ENCODE measurements around the gene ZNF774. TPM values are rescaled to one million over a fixed set of nuclear protein-coding genes. Genes with fewer than 3 reads are reported as not detected.
"Not testable (repeated sequence)": the region's sequence is repeated elsewhere in the genome, so short reads cannot be mapped to it uniquely, and the experiment has no call there.

The ZNF774 gene
- total RNA-seq, 1 donor from 2014 or later = 4.9 TPM

DNA sequence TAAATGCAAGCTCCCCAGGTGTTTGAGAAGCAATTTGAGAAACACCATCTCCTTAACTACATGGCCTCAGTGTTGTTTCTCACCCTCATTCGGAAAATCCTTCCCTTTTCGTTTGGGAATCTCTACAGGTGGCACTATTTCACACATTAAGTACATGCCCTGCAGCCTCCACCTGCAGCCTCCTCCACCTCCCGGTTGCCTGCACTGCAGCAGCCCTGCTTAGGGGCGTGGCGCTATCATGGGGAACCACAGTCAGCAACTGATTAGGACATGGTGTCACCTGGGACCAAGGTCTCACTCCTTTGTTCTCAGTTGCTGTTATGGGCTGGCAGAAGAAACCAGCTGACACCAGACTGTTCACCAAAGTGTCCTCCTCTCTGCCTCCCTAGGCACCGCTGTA lies 11.7 kb upstream of the ZNF774 start:
- DNase-seq = no peak
- intact Hi-C loops (cut with micrococcal nuclease) = no loop called here
- no peak for ATAC-seq

GRCh38 chr15:90343302-90343790 lies 8.7 kb upstream of the ZNF774 start:
- intact Hi-C loops (cut with micrococcal nuclease) = no loop called here
- ATAC-seq (peak; percentile 29), DNase-seq (no peak)

DNA sequence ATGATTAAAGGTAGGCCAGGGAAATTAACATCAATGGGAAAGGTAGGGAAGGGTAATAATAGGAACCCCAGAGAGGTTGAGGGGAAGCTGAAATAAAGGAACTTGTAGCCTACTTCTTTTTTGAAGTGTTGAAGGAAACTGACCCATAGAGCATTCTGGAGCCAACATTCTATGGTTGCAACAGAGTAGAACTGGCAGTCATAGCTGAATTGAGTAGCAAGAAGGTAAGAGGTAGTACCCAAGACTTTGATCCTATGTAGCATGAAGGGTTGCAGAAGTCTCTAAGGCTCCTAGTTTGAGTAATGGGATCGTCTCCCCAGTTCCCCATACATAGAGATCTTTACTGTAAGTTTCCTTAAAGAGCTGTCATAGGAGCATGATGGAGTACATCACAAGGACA lies 7.4 kb upstream of the ZNF774 start:
- DNase-seq = no peak
- intact Hi-C loops (cut with micrococcal nuclease) = no loop called here
- no peak for ATAC-seq

- no peak for DNase-seq
- intact Hi-C loops (cut with micrococcal nuclease) = no loop called here
- ATAC-seq = peak; percentile 31
Measured at GRCh38 chr15:90345857-90346256, 6.2 kb upstream of the ZNF774 start.

DNA sequence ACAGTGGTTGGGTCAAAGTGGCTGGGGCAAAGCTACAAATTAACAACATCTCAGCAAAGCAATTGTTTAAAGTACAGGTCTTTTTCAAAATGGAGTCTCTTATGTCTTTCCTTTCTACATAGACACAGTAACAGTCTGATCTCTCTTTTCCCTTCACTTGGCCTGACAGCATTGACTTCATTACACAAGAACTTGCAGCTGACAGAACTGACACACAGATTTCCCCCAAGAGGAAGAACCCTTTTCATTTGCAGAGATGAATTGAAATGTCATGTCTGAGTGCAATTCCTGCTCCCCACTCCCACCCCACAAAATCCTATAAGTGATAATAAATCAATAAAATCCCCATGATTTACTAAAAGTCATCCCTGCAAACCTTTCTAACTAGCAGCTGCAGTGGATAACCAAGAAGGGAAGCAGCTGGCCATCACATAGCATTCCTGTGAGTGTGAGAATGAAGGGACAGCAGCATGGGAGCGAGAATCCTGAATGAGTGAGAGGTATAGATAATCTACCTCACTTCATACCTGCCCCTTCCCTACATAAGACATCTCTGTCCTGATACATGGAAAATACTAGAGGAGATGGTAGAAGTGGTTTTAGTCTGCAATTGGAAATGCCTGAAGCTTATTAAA lies 4.5 kb upstream of the ZNF774 start:
- DNase-seq; ATAC-seq; intact Hi-C loops (cut with micrococcal nuclease): not testable (repeated sequence)

DNA sequence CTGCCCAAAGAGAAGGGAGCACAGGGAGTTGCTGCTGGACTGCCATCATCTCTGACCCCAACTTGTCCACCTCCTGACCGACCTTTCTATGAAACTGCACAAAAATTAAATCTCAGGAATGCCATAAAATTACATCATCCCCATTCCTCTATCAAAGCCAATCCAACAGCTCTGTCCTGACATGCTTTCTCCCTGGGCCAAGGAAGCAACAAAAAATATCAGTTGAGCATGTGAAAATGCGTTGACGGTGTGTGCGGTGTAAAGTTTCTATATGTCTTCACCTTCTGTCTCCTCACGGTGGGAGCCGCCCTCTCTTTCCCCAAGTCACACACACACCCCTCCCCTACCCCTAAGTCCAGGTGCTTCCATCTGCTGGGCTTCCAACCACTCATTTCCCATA lies 3.6 kb upstream of the ZNF774 start:
- no peak for DNase-seq
- intact Hi-C loops (cut with micrococcal nuclease) = no loop called here
- ATAC-seq = no peak

GRCh38 chr15:90349072-90349471 lies 3.0 kb upstream of the ZNF774 start:
- intact Hi-C loops (cut with micrococcal nuclease) = no loop called here
- ATAC-seq = no peak
- no peak for DNase-seq

GRCh38 chr15:90349821-90350220 lies 2.3 kb upstream of the ZNF774 start:
- DNase-seq (no peak), ATAC-seq (no peak)
- intact Hi-C loops (cut with micrococcal nuclease) = no loop called here

- peak; percentile 21 for ATAC-seq
- intact Hi-C loops (cut with micrococcal nuclease) = no loop called here
- DNase-seq = peak; percentile 46
Measured at GRCh38 chr15:90351479-90352106, 491 bp upstream of the ZNF774 start.

DNA sequence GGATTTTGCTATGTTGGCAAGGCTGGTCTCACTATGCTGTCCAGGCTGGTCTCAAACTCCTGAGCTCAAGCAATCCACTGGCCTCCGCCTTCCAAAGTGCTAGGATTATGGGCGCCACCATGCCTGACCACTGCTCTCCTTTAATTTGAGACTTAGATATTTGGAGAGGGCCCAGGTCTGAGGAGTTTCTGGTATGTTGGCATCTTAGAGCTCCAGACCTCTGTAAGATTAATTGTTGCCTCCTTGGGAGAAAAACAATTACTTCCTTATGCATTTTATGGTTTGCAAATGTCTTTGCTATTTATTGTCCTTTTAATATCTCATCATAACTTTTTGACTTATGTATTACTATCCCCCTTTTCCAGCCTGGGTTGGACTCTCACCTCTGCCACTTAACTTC lies 2.9 kb downstream of the ZNF774 start:
- DNase-seq (no peak), ATAC-seq (no peak)
- intact Hi-C loops (cut with micrococcal nuclease) = no loop called here

- DNase-seq (no peak), ATAC-seq (no peak)
- intact Hi-C loops (cut with micrococcal nuclease) = no loop called here
Measured at GRCh38 chr15:90358124-90359033, 6.3 kb downstream of the ZNF774 start.

DNA sequence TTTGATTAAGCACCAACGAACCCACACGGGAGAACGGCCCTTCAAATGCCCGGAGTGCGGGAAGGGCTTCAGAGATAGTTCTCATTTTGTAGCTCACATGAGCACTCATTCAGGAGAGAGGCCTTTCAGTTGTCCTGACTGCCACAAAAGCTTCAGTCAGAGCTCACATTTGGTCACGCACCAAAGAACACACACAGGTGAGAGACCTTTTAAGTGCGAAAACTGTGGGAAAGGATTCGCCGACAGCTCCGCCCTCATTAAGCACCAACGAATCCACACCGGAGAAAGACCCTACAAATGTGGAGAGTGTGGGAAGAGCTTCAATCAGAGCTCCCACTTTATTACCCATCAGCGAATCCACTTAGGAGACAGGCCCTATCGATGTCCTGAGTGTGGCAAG lies 8.7 kb downstream of the ZNF774 start:
- no peak for DNase-seq
- intact Hi-C loops (cut with micrococcal nuclease) = loop anchor here (5.0 kb wide), 1 partner anchor 122 kb away; no protein-coding TSS in a partner anchor
- no peak for ATAC-seq

DNA sequence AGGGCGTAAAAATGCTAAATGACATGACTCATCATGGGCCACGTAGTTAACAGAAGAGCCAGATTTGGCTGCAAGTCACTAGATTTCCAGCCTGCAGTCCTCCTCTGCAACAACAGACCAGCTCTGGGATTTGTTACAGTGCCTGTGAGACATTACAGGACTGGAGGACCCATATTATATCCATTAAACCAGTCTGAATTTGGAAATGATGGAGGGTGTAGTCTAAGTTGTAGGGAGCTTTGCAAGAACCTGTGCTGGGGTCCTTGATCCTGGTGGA lies 10.8 kb downstream of the ZNF774 start:
- ATAC-seq (peak; percentile 73), DNase-seq (no peak)
- intact Hi-C loops (cut with micrococcal nuclease) = loop anchor here (5.0 kb wide), 1 partner anchor 119 kb away; no protein-coding TSS in a partner anchor

DNA sequence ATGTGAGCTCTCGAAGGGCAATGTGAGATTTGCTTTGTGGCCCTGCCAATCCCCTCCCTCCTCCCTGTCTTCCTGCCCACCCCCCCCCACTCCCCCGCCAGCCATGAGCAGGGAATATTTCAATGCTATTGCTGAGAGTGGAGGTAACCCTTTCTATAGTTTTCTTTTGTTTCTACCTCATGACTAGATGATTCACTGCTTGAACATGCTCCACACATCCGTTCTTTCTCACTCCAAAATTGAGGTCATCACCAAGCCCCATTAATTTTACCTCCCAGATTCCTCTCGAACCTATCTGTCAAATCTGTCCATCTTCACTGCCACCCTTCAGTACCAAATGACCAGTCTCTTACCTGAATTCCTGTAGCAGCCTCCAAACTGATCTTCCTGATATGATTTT lies 12.2 kb downstream of the ZNF774 start:
- intact Hi-C loops (cut with micrococcal nuclease) = loop anchor here (5.0 kb wide), 1 partner anchor 118 kb away; no protein-coding TSS in a partner anchor
- no peak for ATAC-seq
- DNase-seq = no peak

DNA sequence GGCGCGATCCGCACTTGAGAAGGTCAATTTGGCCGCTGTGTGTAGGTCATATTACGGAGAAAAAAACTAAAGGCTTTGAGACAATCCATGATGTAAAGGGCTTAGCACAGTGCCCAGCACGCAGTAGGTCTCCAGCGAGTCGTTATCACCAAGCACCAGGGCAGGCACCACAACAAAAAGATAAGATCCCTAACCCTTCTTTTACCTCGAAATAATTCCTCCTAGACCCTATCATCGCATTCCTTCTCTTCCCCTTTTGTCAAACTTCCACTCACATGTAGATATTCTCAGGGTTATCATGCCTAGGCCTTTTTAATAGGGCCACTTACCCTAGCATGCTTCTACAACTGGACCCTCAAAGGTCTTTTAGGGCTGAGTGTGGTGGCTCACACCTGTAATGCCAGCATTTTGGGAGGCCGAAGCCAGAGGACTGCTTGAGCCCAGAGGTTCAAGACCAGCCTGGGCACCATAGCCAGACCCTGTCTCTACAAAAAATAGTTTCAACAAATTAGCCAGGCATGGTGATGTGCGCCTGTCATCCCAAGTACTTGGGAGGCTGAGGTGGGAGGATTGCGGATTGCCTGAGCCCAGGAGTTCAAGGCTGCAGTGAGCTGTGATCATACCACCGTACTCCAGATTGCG lies 13.5 kb downstream of the ZNF774 start:
- DNase-seq = no peak
- ATAC-seq = no peak
- intact Hi-C loops (cut with micrococcal nuclease) = no loop called here

GRCh38 chr15:90367576-90367975 lies 15.5 kb downstream of the ZNF774 start:
- intact Hi-C loops (cut with micrococcal nuclease) = no loop called here
- ATAC-seq (peak; percentile 57), DNase-seq (no peak)

GRCh38 chr15:90375071-90375470 lies 23.0 kb downstream of the ZNF774 start:
- no peak for DNase-seq
- no peak for ATAC-seq
- intact Hi-C loops (cut with micrococcal nuclease) = no loop called here

- peak; percentile 58 for ATAC-seq
- DNase-seq = no peak
- intact Hi-C loops (cut with micrococcal nuclease) = no loop called here
Measured at GRCh38 chr15:90376789-90377188, 24.7 kb downstream of the ZNF774 start.

GRCh38 chr15:90379263-90379662 lies 27.2 kb downstream of the ZNF774 start:
- intact Hi-C loops (cut with micrococcal nuclease) = no loop called here
- ATAC-seq = no peak
- no peak for DNase-seq

DNA sequence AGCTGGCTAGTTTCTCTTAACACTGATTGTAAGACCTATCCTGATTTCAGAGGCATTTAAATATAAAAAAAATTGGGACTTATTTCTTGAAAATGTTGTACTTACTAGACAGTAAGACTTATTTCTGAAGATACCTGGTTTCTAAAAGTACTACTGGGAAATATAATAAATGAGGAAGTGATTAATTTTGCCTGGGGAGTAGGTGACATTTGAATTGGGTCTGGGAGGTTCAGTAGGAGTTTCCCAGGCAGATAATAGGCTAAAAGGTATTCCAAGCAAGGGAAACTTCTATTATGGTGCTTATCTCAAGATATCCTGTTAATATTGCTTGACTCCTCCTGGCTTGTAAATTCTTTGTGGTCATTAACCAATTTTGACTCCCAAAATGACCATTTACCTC lies 29.4 kb downstream of the ZNF774 start:
- intact Hi-C loops (cut with micrococcal nuclease) = no loop called here
- ATAC-seq (no peak), DNase-seq (no peak)
